Thyroid gland (tissue), 4 donors: ENCODE results near the gene PRRC1.

Experiments
- CTCF ChIP-seq, 6 experiments: fragments of 200-600 bp in 3 of 6; fragments of 450-650 bp in 3 of 6; sonication (generic) in 3 of 6; IDR thresholded peaks; one replicate each; pipeline ENCODE4 v1.5.1; 2016 to 2019; ENCODE audit warnings: antibody characterized with exemption in 6 of 6, mild to moderate bottlenecking in 2 of 6, inconsistent platforms in 1 of 6, moderate library complexity in 1 of 6
- POLR2A ChIP-seq, 2 donors: fragments of 450-650 bp; IDR thresholded peaks; one replicate each; pipeline ENCODE4 v1.6.1; 2017; ENCODE audit warnings: antibody characterized with exemption in 2 of 2, mild to moderate bottlenecking in 2 of 2, moderate library complexity in 1 of 2

DNA sequence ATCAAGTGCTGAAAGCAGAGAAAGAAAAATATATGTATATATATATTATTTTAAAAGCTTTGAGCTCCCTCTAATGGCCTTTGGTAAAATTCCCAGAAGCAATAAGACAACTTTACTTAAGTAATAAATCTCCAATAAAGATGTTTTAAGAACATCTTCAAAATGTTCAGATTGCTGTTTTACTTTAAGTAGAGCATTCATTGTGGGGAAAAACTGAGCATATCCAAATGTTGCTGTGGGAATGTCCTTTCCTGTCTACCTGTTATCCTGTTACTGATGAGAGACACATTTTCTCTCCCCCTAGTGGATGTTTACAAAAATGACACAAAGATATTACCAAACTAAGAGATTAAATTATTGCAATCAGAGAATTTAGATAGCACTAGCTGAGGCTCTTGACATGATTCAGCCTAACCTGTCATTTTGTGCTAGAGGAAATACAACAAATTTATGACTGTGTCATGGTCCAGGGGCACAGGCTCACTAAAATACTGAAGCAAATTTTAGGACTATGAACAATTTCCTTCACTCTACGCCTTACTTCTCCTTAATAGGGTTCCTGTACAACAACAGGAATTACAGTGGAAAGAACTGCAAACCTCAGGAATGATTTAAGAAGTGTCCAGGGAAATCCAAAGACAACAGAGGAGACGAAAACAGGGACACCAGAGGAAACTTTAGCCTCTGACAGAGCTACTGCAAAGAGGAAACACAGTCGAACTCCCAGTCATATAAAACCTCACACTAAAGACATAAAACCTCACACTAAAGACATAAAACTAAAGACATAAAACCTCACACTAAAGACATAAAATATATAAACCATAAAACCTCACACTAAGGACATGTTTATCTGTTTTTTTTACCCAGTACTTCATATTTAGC is 24.3 kb upstream of the PRRC1 start:
- TF ChIP-seq CTCF (IDR thresholded peaks at IDR 0.05): peak; percentile 26 to 93 (median 66)
- TF ChIP-seq POLR2A (IDR thresholded peaks at IDR 0.05): no peak
